H1 (cell line): ENCODE results near the gene TBC1D22A. TPM values are rescaled to one million over a fixed set of nuclear protein-coding genes. Genes with fewer than 3 reads are reported as not detected.

Source experiments
- BCL11A ChIP-seq, 2 experiments: IDR thresholded peaks; one replicate each; pipeline ENCODE4 v1.6.1; 2011; ENCODE audit warnings: low read depth in 2 of 2, low read length in 2 of 2, mild to moderate bottlenecking in 2 of 2
- GABPA ChIP-seq: IDR thresholded peaks from 2 replicates; pipeline ENCODE4 v1.6.1; 2011; ENCODE audit warnings: mild to moderate bottlenecking, low read length, moderate library complexity, borderline replicate concordance; ENCODE audit not compliant: insufficient read depth
- HDAC6 ChIP-seq: IDR thresholded peaks from one replicate; pipeline ENCODE4 v1.7.1; 2012; ENCODE audit warnings: low read depth, mild to moderate bottlenecking, inconsistent platforms, low read length, moderate library complexity
- KDM4A ChIP-seq: IDR thresholded peaks from one replicate; pipeline ENCODE4 v1.7.1; 2012; ENCODE audit warnings: low read depth, mild to moderate bottlenecking, moderate library complexity, low read length, inconsistent platforms; ENCODE audit not compliant: severe bottlenecking
- SUZ12 ChIP-seq: fragments of 200-600 bp; sonication (generic); IDR thresholded peaks from 2 replicates; pipeline ENCODE4 v1.6.1; 2012; ENCODE audit warnings: mild to moderate bottlenecking, inconsistent platforms, low read length, moderate library complexity, mixed read lengths
- TAF1 ChIP-seq: IDR thresholded peaks from 2 replicates; pipeline ENCODE4 v1.6.1; 2011; ENCODE audit warnings: mild to moderate bottlenecking, low read depth, low read length
- polyA plus RNA-seq, 7 experiments: library from polyadenylated mRNA; depleted of rRNA in 3 of 7; stranded (reverse) in 5 of 7; unstranded in 2 of 7; fragments of >200 nt in 5 of 7; fragments of 200-250 nt in 2 of 7; gene quantifications; 1 replicate in 5 of 7; 2 replicates in 1 of 7; 4 replicates in 1 of 7; pipeline versions ENCODE4 v1.2.1 to v1.2.3, GENCODE V29; 2011 to 2013; ENCODE audit warnings: missing spikeins in 2 of 7, mixed read lengths in 2 of 7
- total RNA-seq: library from RNA; stranded (reverse); fragmentation: NEBNext Ultra II Directional; extraction: Animal tissue kit (Norgen Biotek cat#: 25700); gene quantifications from 2 replicates; pipeline ENCODE4 v1.2.1, GENCODE V29; 2021

TBC1D22A gene
- total and polyA plus RNA-seq, 2 of the 8 experiments (the other 6 are each of a cell fraction or from before 2014, with no cell fraction given) = 11.9 to 18.4 TPM

- no peak for TF ChIP-seq HDAC6
- no peak for TF ChIP-seq BCL11A (IDR thresholded peaks at IDR 0.05; ENCODE audit: low read depth in 2 of 2, low read length in 2 of 2)
- TF ChIP-seq GABPA = no peak
- TF ChIP-seq TAF1 = no peak
- no peak for TF ChIP-seq KDM4A
- no peak for TF ChIP-seq SUZ12
Measured at GRCh38 chr22:47055461-47055860, 293.0 kb downstream of the TBC1D22A start (continued).
